Thyroid gland (tissue), 4 donors: ENCODE data around the gene OR2M2.

Experiments used
- CTCF ChIP-seq, 6 experiments: fragments of 200-600 bp in 3 of 6; fragments of 450-650 bp in 3 of 6; sonication (generic) in 3 of 6; IDR thresholded peaks; one replicate each; pipeline ENCODE4 v1.5.1; 2016 to 2019; ENCODE audit warnings: antibody characterized with exemption in 6 of 6, mild to moderate bottlenecking in 2 of 6, inconsistent platforms in 1 of 6, moderate library complexity in 1 of 6
- POLR2A ChIP-seq, 2 donors: fragments of 450-650 bp; IDR thresholded peaks; one replicate each; pipeline ENCODE4 v1.6.1; 2017; ENCODE audit warnings: antibody characterized with exemption in 2 of 2, mild to moderate bottlenecking in 2 of 2, moderate library complexity in 1 of 2

GRCh38 chr1:248225537-248225936, 50.9 kb downstream of the OR2M2 start:
- TF ChIP-seq CTCF (IDR thresholded peaks at IDR 0.05) (no peak), POLR2A (IDR thresholded peaks at IDR 0.05) (no peak)
